Hematopoietic multipotent progenitor cell treated with erythropoietin and hydrocortisone succinate and interleukin-3 and kit ligand, for 15 days (in vitro differentiated cells): ENCODE measurements around the gene F11.
"Not testable (repeated sequence)": the region's sequence is repeated elsewhere in the genome, so short reads cannot be mapped to it uniquely, and the experiment has no call there.

Source experiments
- DNase-seq: peaks from one replicate; pipeline ENCODE4 v3.0.0-alpha.2; 2015; ENCODE audit warnings: low spot score

The F11 gene

GRCh38 chr4:186265683-186266652 is at the start of gene F11:
Gene F11, plus strand, starts transcription at chr4:186266189. Its CDS starts 948 bp downstream, at chr4:186267137.
- DNase-seq = no peak

DNA sequence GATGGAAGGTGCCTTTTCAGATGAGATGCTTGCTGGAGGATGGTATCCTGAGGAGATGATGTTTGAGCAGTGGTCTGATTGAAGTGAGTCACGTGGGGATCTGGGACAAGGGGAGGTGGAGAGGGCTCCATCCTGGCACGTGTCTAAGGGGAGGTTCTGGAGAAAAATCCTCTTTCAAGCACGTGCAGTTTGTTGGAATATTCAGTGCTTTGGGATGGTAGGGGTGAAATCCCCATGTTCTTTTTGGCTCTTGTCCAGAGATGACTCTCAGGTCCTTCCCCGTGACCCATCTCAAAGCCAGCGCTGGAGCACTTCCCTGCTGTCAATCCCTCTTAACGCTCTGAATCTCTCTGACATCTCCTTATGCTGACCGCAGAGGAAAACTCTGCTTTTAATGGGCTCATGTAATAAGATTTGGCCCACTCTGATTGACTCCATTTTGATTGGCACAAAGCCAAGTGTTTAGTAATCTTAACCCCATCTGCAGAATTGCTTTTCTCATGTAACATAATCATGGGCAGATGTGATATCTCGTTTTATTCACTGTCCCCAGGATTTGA is 49.4 kb upstream of the F11 start:
- DNase-seq = no peak

- no peak for DNase-seq
Measured at GRCh38 chr4:186217733-186218293, 48.2 kb upstream of the F11 start.

- no peak for DNase-seq
Measured at GRCh38 chr4:186221624-186222023, 44.4 kb upstream of the F11 start.

- no peak for DNase-seq
Measured at GRCh38 chr4:186225848-186226247, 40.1 kb upstream of the F11 start.

DNA sequence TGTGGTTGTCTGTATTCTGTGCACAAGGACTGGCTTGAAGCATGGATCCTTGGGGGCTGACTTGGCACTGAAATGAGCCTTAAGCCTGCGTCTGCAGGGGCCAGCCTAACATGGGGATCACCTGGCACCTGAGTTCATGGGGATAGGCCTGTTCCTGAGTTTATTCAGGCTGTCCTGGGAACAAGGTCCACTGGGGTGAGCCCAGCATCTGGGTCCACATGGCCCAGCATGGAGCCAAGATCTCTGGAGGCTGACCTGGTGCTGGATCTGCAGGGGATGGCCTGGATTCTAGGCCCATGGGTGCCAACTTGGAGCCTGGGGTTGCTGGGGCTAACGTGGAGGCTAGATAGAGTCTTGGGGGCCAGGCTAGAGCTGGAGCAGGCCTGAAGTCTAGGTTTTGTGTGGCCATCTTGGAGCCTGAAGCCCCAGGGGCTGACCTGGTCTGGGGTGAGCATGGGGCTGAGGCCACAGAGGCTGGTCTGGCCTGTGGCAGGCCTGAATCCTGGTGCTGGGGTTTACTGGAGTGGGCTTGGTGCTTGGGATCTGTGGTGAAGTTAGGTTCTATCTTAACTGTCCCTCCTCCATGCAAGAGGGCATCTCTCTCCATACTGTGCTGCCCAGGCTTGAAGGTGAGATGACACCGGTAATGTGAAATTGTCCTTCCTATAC is 39.3 kb upstream of the F11 start:
- DNase-seq = no peak

- no peak for DNase-seq
Measured at GRCh38 chr4:186227221-186227620, 38.8 kb upstream of the F11 start, which contains the start of gene KLKB1. Gene KLKB1, plus strand, starts transcription at chr4:186227507. Its CDS starts 689 bp downstream, at chr4:186228196.

DNA sequence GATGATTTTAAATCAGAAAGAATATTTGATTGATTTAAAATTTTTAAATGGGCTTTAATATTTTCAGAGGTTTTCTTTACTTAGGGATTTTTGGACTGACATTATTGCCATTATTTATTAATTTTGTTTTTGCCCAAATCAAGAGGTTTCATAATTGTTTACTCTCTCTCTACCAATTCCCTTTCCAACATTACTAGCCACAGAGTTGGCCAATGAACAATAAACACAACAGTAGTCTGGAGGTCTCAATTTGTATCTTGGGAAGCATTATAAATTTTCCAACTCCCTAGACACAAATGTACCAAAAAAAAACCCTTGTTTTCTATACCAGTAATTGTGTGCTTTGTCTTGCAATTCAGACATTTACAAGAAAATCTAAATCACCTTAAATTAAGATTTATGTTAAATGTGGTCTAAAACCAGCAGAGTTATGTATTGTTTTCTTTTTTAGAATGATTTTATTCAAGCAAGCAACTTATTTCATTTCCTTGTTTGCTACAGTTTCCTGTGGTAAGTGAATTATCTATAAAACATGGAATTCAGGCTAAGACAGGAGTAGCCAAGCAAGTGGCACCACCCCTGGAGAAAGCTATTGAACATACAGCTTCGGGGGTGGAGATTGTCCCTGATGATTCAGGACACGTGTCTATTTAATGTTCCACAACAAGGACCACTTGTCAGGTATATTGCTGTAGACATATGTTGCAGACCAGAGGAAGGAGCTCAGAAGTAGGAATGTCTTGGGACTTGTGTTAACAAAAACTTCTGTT is 38.1 kb upstream of the F11 start:
- DNase-seq = no peak

- DNase-seq = no peak
Measured at GRCh38 chr4:186228514-186228894, 37.5 kb upstream of the F11 start.

DNA sequence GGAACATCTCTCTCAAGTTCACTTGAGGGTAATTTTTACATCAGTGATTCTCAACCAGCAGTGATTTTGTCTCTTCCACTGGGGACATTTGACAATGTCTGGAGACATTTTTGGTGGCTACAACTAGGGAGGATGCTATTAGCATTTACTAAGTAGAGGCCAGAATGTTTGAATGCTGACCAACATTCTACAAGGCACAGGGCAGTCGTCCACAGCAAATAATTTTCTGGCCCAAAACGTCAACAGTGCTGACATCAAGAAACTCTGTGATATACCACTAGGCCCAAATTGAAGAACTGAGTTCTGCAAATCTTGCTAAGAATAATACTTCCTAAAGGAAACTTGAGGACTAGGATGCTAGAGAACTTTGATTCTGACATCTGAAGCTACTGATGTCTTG is 31.6 kb upstream of the F11 start:
- DNase-seq = no peak

- no peak for DNase-seq
Measured at GRCh38 chr4:186236126-186236525, 29.9 kb upstream of the F11 start.

GRCh38 chr4:186240452-186240847 is 25.5 kb upstream of the F11 start:
- DNase-seq = no peak

GRCh38 chr4:186240848-186241491 is 25.0 kb upstream of the F11 start:
- no peak for DNase-seq

DNA sequence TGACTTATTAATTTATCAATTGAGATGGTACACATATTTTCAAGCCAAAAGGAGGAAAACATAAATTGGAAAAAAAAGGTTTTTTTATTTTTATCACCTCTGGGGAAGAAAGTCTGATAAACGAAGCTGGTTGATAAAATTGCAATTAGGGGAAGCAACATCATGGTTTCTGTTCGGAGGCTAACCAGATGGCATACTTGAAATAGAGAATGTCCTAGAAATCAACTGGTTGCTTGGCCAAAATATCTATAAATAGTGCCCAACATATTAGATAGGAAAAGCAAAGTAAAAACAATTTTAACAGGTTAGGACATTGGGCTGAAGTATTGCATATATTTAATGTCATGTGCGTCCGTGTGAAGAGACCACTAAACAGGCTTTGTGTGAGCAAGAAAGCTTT is 24.4 kb upstream of the F11 start:
- DNase-seq = no peak

- DNase-seq = not testable (repeated sequence)
Measured at GRCh38 chr4:186242031-186242430, 24.0 kb upstream of the F11 start.

- DNase-seq = no peak
Measured at GRCh38 chr4:186243331-186243730, 22.7 kb upstream of the F11 start.

DNA sequence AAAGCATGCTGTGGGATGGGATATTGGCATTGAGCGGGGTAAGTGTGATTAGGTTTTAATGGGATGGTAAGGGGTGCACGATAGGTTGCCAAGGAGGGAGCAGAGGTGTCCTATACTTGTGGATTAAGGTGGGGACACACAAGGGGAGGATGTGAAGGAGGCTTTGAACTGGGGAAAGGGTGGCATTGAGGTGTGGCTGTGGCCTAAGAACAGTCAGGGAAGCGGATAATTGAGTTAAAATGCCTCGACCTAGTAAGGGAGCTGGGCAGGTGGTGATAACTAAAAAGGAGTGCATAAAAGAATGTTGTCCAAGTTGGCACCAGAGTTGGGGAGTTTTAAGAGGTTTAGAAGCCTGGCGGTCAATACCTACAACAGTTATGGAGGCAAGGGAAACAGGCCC is 21.2 kb upstream of the F11 start:
- DNase-seq = no peak

DNA sequence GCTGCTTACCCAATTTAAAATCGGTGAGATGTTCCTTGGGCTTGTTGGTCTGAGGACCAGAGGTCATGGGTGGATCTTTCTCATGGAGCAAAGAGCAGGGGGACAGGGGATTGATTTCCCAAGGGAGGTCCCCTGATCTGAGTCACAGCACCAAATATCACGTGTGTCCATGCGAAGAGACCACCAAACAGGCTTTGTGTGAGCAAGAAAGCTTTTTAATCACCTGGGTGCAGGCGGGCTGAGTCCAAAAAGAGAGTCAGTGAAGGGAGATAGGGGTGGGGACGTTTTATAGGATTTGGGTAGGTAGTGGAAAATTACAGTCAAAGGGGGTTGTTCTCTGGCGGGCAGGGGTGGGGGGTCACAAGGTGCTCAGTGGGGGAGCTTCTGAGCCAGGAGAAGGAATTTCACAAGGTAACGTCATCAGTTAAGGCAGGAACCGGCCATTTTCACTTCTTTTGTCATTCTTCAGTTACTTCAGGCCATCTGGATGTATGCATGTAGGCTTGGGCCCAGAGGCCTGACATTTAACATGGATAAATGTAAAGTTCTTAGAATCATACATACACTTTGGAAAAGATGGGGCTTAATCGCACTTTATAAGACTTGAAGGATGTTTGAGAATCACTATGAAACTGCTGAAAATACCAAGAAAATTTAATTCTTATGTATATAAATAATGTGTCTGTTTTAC is 18.8 kb upstream of the F11 start:
- not testable (repeated sequence) for DNase-seq

DNA sequence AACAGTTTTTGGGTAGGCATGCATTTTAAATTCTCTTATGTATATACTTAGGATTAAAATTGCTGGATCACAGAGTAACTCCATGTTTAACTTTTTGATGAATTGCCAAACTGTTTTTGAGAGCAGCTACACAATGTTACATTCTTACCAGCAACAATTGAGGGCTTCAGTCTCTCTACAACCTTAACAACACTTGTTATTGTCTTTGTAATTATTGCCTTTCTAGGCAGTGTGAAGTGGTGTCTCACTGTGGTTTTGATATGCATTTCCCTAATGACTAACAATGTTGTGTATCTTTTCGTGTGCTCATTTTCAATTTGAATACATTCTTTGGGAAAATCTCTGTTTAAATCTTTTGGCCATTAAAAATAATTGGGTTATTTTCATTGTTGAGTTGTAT is 17.3 kb upstream of the F11 start:
- no peak for DNase-seq
